A549 (cell line): ENCODE results near the gene CRB2. TPM values are rescaled to one million over a fixed set of nuclear protein-coding genes. Genes with fewer than 3 reads are reported as not detected.

Experiments
- ATAC-seq, 2 experiments: fragments of 200-7000 bp in 1 of 2; fragments of >200 bp in 1 of 2; cut with Nextera tagmentation in 1 of 2; cut with Tn5 transposase in 1 of 2; 3 replicates each; pipeline versions ENCODE4 v1.8.0 to v1.9.1; 2018 to 2020; ENCODE audit warnings: mild to moderate bottlenecking in 1 of 2, moderate library complexity in 1 of 2
- CTCF ChIA-PET: fragments of 300-600 bp; sonication (Branson Sonifier 250); formaldehyde crosslinking; extraction: SDS; loops from one replicate; lab custom pipeline; 2021; ENCODE audit warnings: antibody characterized with exemption, inconsistent platforms; lab: Yijun Ruan, JAX
- POLR2A ChIA-PET: fragments of 350-600 bp; formaldehyde crosslinking; extraction: SDS; loops from one replicate; lab custom pipeline; 2021; ENCODE audit warnings: antibody characterized with exemption, inconsistent platforms; lab: Yijun Ruan, JAX
- DNase-seq, 2 experiments: peaks; one replicate each; pipeline versions ENCODE4 v3.0.0 to v3.0.0-alpha.2; 2011 to 2016; ENCODE audit warnings: low read depth in 1 of 2, low spot score in 1 of 2
- FAIRE-seq: peaks from 2 replicates; lab custom pipeline; 2011; peaks lifted over from hg19 to GRCh38; lab: Jason Lieb, UNC
- H3K27ac ChIP-seq, 2 experiments: fragments of >200 bp; sonication (Bioruptor Twin); formaldehyde crosslinking; 3 replicates each; pipeline ENCODE4 v1.5.1; 2016 to 2017
- H3K4me1 ChIP-seq: fragments of >200 bp; sonication (Bioruptor Twin); formaldehyde crosslinking; 3 replicates; pipeline ENCODE4 v1.6.1; 2016
- H3K4me2 ChIP-seq: fragments of >200 bp; sonication (Bioruptor Twin); formaldehyde crosslinking; 3 replicates; pipeline ENCODE4 v1.6.1; 2016
- H3K4me3 ChIP-seq: fragments of >200 bp; sonication (Bioruptor Twin); formaldehyde crosslinking; 3 replicates; pipeline ENCODE4 v1.5.1; 2016
- H3K9me3 ChIP-seq: fragments of >200 bp; sonication (Bioruptor Twin); formaldehyde crosslinking; 3 replicates; pipeline ENCODE4 v1.6.1; 2016
- BHLHE40 ChIP-seq: IDR thresholded peaks from 2 replicates; pipeline ENCODE4 v1.6.1; 2012; ENCODE audit warnings: low read depth, low read length, inconsistent platforms
- CBX8 ChIP-seq: fragments of 200-600 bp; sonication (generic); IDR thresholded peaks from 2 replicates; pipeline ENCODE4 v1.6.1; 2016
- CHD4 ChIP-seq: fragments of 200-600 bp; sonication (generic); IDR thresholded peaks from 2 replicates; pipeline ENCODE4 v1.6.1; 2016; ENCODE audit warnings: antibody characterized with exemption, mild to moderate bottlenecking, borderline replicate concordance
- EHF ChIP-seq: fragments of 250-450 bp; sonication (Bioruptor Pico); IDR thresholded peaks from 2 replicates; pipeline ENCODE4 v1.5.0; 2020; ENCODE audit warnings: mild to moderate bottlenecking
- ELK1 ChIP-seq: fragments of 150-350 bp; IDR thresholded peaks from 2 replicates; pipeline ENCODE4 v1.6.1; 2014; ENCODE audit warnings: low read depth, mild to moderate bottlenecking, low read length
- EP300 ChIP-seq, 2 experiments: fragments of >200 bp; sonication (Bioruptor Twin); formaldehyde crosslinking; IDR thresholded peaks; 2 replicates in 1 of 2; 3 replicates in 1 of 2; pipeline ENCODE4 v1.6.1; 2016 to 2017
- FOSB ChIP-seq: fragments of 250-450 bp; sonication (Bioruptor Pico); IDR thresholded peaks from 2 replicates; pipeline ENCODE4 v1.5.0; 2020; ENCODE audit warnings: mild to moderate bottlenecking, moderate library complexity
- FOSL2 ChIP-seq, 2 experiments: fragments of 450-650 bp in 1 of 2; fragments of >200 bp in 1 of 2; sonication (Bioruptor Twin) in 1 of 2; formaldehyde crosslinking; IDR thresholded peaks; 2 replicates each; pipeline versions ENCODE4 v1.5.0 to v1.6.1; 2016 to 2020; ENCODE audit warnings: mild to moderate bottlenecking in 1 of 2, moderate library complexity in 1 of 2
- GATA3 ChIP-seq: IDR thresholded peaks from 2 replicates; pipeline ENCODE4 v1.6.1; 2012; ENCODE audit warnings: borderline replicate concordance
- HEYL ChIP-seq: fragments of 250-450 bp; sonication (Bioruptor Pico); IDR thresholded peaks from 2 replicates; pipeline ENCODE4 v1.8.0; 2021; ENCODE audit warnings: mild to moderate bottlenecking, moderate library complexity
- HMGXB4 ChIP-seq: fragments of 250-450 bp; sonication (Bioruptor Pico); IDR thresholded peaks from 2 replicates; pipeline ENCODE4 v1.5.0; 2021; ENCODE audit warnings: mild to moderate bottlenecking, moderate library complexity, borderline replicate concordance
- HOXA7 ChIP-seq: fragments of 250-450 bp; sonication (Bioruptor Pico); IDR thresholded peaks from 2 replicates; pipeline ENCODE4 v1.5.0; 2020; ENCODE audit warnings: mild to moderate bottlenecking, moderate library complexity
- JUN ChIP-seq, 2 experiments: fragments of >200 bp; sonication (Bioruptor Twin); formaldehyde crosslinking; IDR thresholded peaks; 2 replicates in 1 of 2; 3 replicates in 1 of 2; pipeline ENCODE4 v1.6.1; 2016 to 2017
- JUNB ChIP-seq: fragments of >200 bp; sonication (Bioruptor Twin); formaldehyde crosslinking; IDR thresholded peaks from 2 replicates; pipeline ENCODE4 v1.6.1; 2016
- KDM1A ChIP-seq: fragments of 200-600 bp; sonication (generic); IDR thresholded peaks from 2 replicates; pipeline ENCODE4 v1.6.1; 2016; ENCODE audit warnings: low read depth, mild to moderate bottlenecking
- KDM5A ChIP-seq: fragments of 200-600 bp; sonication (generic); IDR thresholded peaks from 2 replicates; pipeline ENCODE4 v1.6.1; 2016; ENCODE audit warnings: antibody characterized with exemption, mild to moderate bottlenecking
- MAX ChIP-seq: IDR thresholded peaks from 2 replicates; pipeline ENCODE4 v1.6.1; 2012
- NPAS2 ChIP-seq: fragments of 250-450 bp; sonication (Bioruptor Pico); IDR thresholded peaks from 2 replicates; pipeline ENCODE4 v1.8.0; 2022; ENCODE audit warnings: mild to moderate bottlenecking, moderate library complexity, borderline replicate concordance
- PBX3 ChIP-seq: IDR thresholded peaks from 2 replicates; pipeline ENCODE4 v1.6.1; 2012
- PHF8 ChIP-seq: fragments of 200-600 bp; sonication (generic); IDR thresholded peaks from 2 replicates; pipeline ENCODE4 v1.6.1; 2016; ENCODE audit warnings: low read depth, mild to moderate bottlenecking, antibody characterized with exemption, moderate library complexity, borderline replicate concordance
- RAD21 ChIP-seq, 2 experiments: fragments of >200 bp in 1 of 2; sonication (Bioruptor Twin) in 1 of 2; formaldehyde crosslinking in 1 of 2; IDR thresholded peaks in 1 of 2; conservative IDR thresholded peaks in 1 of 2; 2 replicates in 1 of 2; 3 replicates in 1 of 2; pipeline ENCODE4 v1.6.1; 2012 to 2018; ENCODE audit warnings: inconsistent platforms in 1 of 2
- RARB ChIP-seq: fragments of 250-450 bp; sonication (Bioruptor Pico); IDR thresholded peaks from 2 replicates; pipeline ENCODE4 v1.8.0; 2021; ENCODE audit warnings: mild to moderate bottlenecking, moderate library complexity
- RNF2 ChIP-seq: fragments of 200-600 bp; sonication (generic); IDR thresholded peaks from 2 replicates; pipeline ENCODE4 v1.6.1; 2016; ENCODE audit warnings: low read depth, mild to moderate bottlenecking, antibody characterized with exemption, moderate library complexity, borderline replicate concordance
- SREBF2 ChIP-seq: fragments of 450-650 bp; IDR thresholded peaks from 2 replicates; pipeline ENCODE4 v1.6.1; 2014; ENCODE audit warnings: mild to moderate bottlenecking, moderate library complexity
- TFCP2L1 ChIP-seq: fragments of 250-450 bp; sonication (Bioruptor Pico); IDR thresholded peaks from 2 replicates; pipeline ENCODE4 v1.5.0; 2021; ENCODE audit warnings: mild to moderate bottlenecking
- TP53 ChIP-seq: fragments of 250-450 bp; sonication (Bioruptor Pico); IDR thresholded peaks from 2 replicates; pipeline ENCODE4 v1.5.0; 2021; ENCODE audit warnings: mild to moderate bottlenecking, moderate library complexity
- USF2 ChIP-seq: fragments of 450-650 bp; IDR thresholded peaks from 2 replicates; pipeline ENCODE4 v1.6.1; 2014; ENCODE audit warnings: antibody characterized with exemption
- ZC3H11A ChIP-seq: fragments of 450-650 bp; IDR thresholded peaks from 2 replicates; pipeline ENCODE4 v1.6.1; 2014; ENCODE audit warnings: antibody characterized with exemption, mild to moderate bottlenecking
- ZNF302 ChIP-seq: fragments of 250-450 bp; sonication (Bioruptor Pico); IDR thresholded peaks from 2 replicates; pipeline ENCODE4 v1.9.0; 2021; ENCODE audit warnings: inconsistent platforms, mild to moderate bottlenecking, moderate library complexity
- whole genome bisulfite sequencing: methylation state at CpG from one replicate; pipeline ENCODE4 v1.1.6; 2017; ENCODE audit errors: missing lambda C conversion rate; 5-methylcytosine and 5-hydroxymethylcytosine counted together
- polyA plus RNA-seq, 4 experiments: library from polyadenylated mRNA; depleted of rRNA in 3 of 4; stranded (reverse); fragments of >200 nt; fragmentation: RNase III in 1 of 4; extraction: RNeasy Plus Mini Kit Qiagen cat#74134 plus additional on column Dnase treatment in 1 of 4; gene quantifications; 2 replicates in 3 of 4; 3 replicates in 1 of 4; pipeline ENCODE4 v1.2.3, GENCODE V29; 2011 to 2017

Gene CRB2
- polyA plus RNA-seq, 2 of the 4 experiments (the other 2 are of a cell fraction) = 0.01 to 0.05 TPM

- H3K4me2 ChIP-seq = no peak overlapping the region
- no peaks in the 10 kb centered on the region for H3K4me1 ChIP-seq
- H3K4me3 ChIP-seq = no peak overlapping the region
- no peak for DNase-seq
- no peak overlapping the region for H3K27ac ChIP-seq
- no peak for ATAC-seq
- ChIA-PET CTCF (interaction anchor here (0.5 kb wide), 1 partner anchor 708 kb away, joined by 3 read pairs; no protein-coding TSS in a partner anchor), POLR2A (no interaction called here)
- FAIRE-seq = no peak
- 64% methylated on average over 10 of the region's 10 CpGs for WGBS
- TF ChIP-seq RNF2 = no peak
- no peak for TF ChIP-seq TP53 (CRISPR knock-in tag)
- TF ChIP-seq PHF8 = no peak
- no peak for TF ChIP-seq ZNF302 (CRISPR knock-in tag)
- no peaks in the 10 kb centered on the region for H3K9me3 ChIP-seq
These were observed 17.9 kb downstream of the CRB2 start for GRCh38 chr9:123373946-123374345.

GRCh38 chr9:123375469-123376132 is 19.6 kb downstream of the CRB2 start:
- ChIA-PET CTCF (interaction anchor here (1.0 to 2.1 kb wide), 5 partner anchors 9 to 21 kb away, joined by 3 to 13 read pairs (median 5); no protein-coding TSS in a partner anchor), POLR2A (no interaction called here)
- DNase-seq (no peak), ATAC-seq (peak in 1 of 2 experiments; percentile 10; a peak in 3 of 6 replicates), FAIRE-seq (no peak)
- WGBS = 31% methylated on average over 4 of the region's 14 CpGs
- Histone ChIP-seq H3K4me2 (no peak overlapping the region), H3K4me3 (no peak overlapping the region), H3K27ac (no peak overlapping the region), H3K9me3 (no peaks in the 10 kb centered on the region), H3K4me1 (no peaks in the 10 kb centered on the region)
- TF ChIP-seq RNF2 = no peak
- TF ChIP-seq CBX8 = no peak
- TF ChIP-seq SREBF2 = no peak
- no peak for TF ChIP-seq JUN (IDR thresholded peaks at IDR 0.05)
- TF ChIP-seq RAD21 (conservative IDR thresholded peaks at IDR 0.05 in 1 of 2, IDR thresholded peaks at IDR 0.05 in 1 of 2) = no peak
- no peak for TF ChIP-seq KDM1A
- TF ChIP-seq FOSL2 (IDR thresholded peaks at IDR 0.05) = no peak
- TF ChIP-seq FOSL2 (CRISPR knock-in tag; IDR thresholded peaks at IDR 0.05) = no peak
- no peak for TF ChIP-seq TP53 (CRISPR knock-in tag)
- TF ChIP-seq HOXA7 (CRISPR knock-in tag) = no peak
- no peak for TF ChIP-seq ZC3H11A
- TF ChIP-seq BHLHE40 = no peak
- no peak for TF ChIP-seq RARB (CRISPR knock-in tag)
- TF ChIP-seq MAX = no peak
- no peak for TF ChIP-seq CHD4
- TF ChIP-seq KDM5A = no peak
- TF ChIP-seq EHF (CRISPR knock-in tag) = no peak

GRCh38 chr9:123376218-123377071 is 20.4 kb downstream of the CRB2 start:
- TF ChIP-seq HEYL (CRISPR knock-in tag) (no peak), NPAS2 (CRISPR knock-in tag) (no peak), EP300 (IDR thresholded peaks at IDR 0.05) (no peak), USF2 (no peak), PBX3 (no peak), GATA3 (no peak), PHF8 (no peak), FOSB (no peak), TFCP2L1 (no peak), ELK1 (no peak), JUNB (no peak), HMGXB4 (CRISPR knock-in tag) (no peak), EHF (CRISPR knock-in tag) (no peak)
- no peak for DNase-seq
- Histone ChIP-seq H3K4me3 (no peak overlapping the region), H3K4me1 (no peaks in the 10 kb centered on the region), H3K27ac (no peak overlapping the region), H3K4me2 (no peak overlapping the region), H3K9me3 (no peaks in the 10 kb centered on the region)
- WGBS = 89% methylated on average over 21 of the region's 24 CpGs
- ATAC-seq = peak in 1 of 2 experiments; percentile 14; a peak in 2 of 6 replicates
- POLR2A ChIA-PET = no interaction called here
- CTCF ChIA-PET = interaction anchor here (0.8 to 2.1 kb wide), 7 partner anchors 8 to 386 kb away, joined by 3 to 13 read pairs (median 5); no protein-coding TSS in a partner anchor
- FAIRE-seq = no peak
